Activated CD8-positive, alpha-beta T cell treated with anti-CD3 and anti-CD28 coated beads for 36 hours (primary cell): Measurements from ENCODE around the gene KRT13. TPM values are rescaled to one million over a fixed set of nuclear protein-coding genes. Genes with fewer than 3 reads are reported as not detected.

Experiments used
- ATAC-seq: fragments of 200-7000 bp; cut with Tn5 transposase; one replicate; pipeline ENCODE4 v1.10.0; 2021; ENCODE audit warnings: mild to moderate bottlenecking, moderate library complexity
- CTCF ChIA-PET: fragments of 350-600 bp; sonication (Branson Sonifier 250); formaldehyde crosslinking; loops from one replicate; lab custom pipeline; 2021; ENCODE audit warnings: antibody characterized with exemption; lab: Charles Lee
- POLR2A ChIA-PET: fragments of 350-600 bp; sonication (Branson Sonifier 250); formaldehyde crosslinking; loops from one replicate; lab custom pipeline; 2021; ENCODE audit warnings: antibody characterized with exemption; lab: Charles Lee
- DNase-seq: peaks from one replicate; pipeline ENCODE4 v3.0.0-alpha.2; 2020
- H3K27ac Mint-ChIP-seq: one replicate; pipeline ENCODE4 v1.8.0; 2021; ENCODE audit warnings: mild to moderate bottlenecking, mixed read lengths
- H3K27me3 Mint-ChIP-seq: one replicate; pipeline ENCODE4 v1.8.0; 2021; ENCODE audit warnings: mixed read lengths
- H3K36me3 Mint-ChIP-seq: one replicate; pipeline ENCODE4 v1.8.0; 2021; ENCODE audit warnings: low read depth, mixed read lengths
- H3K4me1 Mint-ChIP-seq: one replicate; pipeline ENCODE4 v1.8.0; 2021; ENCODE audit warnings: low read depth, mixed read lengths
- H3K4me3 Mint-ChIP-seq: one replicate; pipeline ENCODE4 v1.8.0; 2021; ENCODE audit warnings: mild to moderate bottlenecking, moderate library complexity, mixed read lengths
- H3K9me3 Mint-ChIP-seq: one replicate; pipeline ENCODE4 v1.8.0; 2021; ENCODE audit warnings: mixed read lengths
- CTCF ChIP-seq: fragments of 200-600 bp; IDR thresholded peaks from one replicate; pipeline ENCODE4 v1.8.0; 2022; ENCODE audit warnings: antibody characterized with exemption, mild to moderate bottlenecking
- intact Hi-C: fragments of 100-400 bp; cut with micrococcal nuclease; formaldehyde crosslinking; loops from one replicate; pipeline ENCODE4 v1.10.0; 2022
- total RNA-seq, 2 experiments: library from RNA; stranded (reverse); gene quantifications; one replicate each; pipeline ENCODE4 v1.2.3, GENCODE V29; 2021

The KRT13 gene
- total RNA-seq, 2 experiments from 2014 or later, result not detected

- ATAC-seq, result no peak
- intact Hi-C loops, result no loop called here
- ChIA-PET POLR2A (no interaction called here), CTCF (interaction anchor here (1.5 to 8.2 kb wide), 5 partner anchors 13 to 696 kb away, joined by 3 to 190 read pairs (median 45); no protein-coding TSS in a partner anchor)
- no peaks in the 10 kb centered on the region for H3K36me3 Mint-ChIP-seq
- H3K9me3 Mint-ChIP-seq, result peaks cover 10% of the 10 kb centered on the region
- no peak overlapping the region for H3K27ac Mint-ChIP-seq
- no peak for DNase-seq
- H3K27me3 Mint-ChIP-seq, result peaks cover 4% of the 10 kb centered on the region
- TF ChIP-seq CTCF, result no peak
- peaks cover 20% of the 10 kb centered on the region for H3K4me1 Mint-ChIP-seq
- H3K4me3 Mint-ChIP-seq, result no peak overlapping the region
Observed at GRCh38 chr17:41551365-41551764, 46.0 kb upstream of the KRT13 start.

- no peak for TF ChIP-seq CTCF
- no peak for ATAC-seq
- Mint-ChIP-seq H3K27me3 (peaks cover 2% of the 10 kb centered on the region), H3K36me3 (no peaks in the 10 kb centered on the region), H3K4me1 (peaks cover 20% of the 10 kb centered on the region), H3K27ac (no peak overlapping the region), H3K4me3 (no peak overlapping the region), H3K9me3 (peaks cover 10% of the 10 kb centered on the region)
- intact Hi-C loops, result loop anchor here (1.0 kb wide), 1 partner anchor 99 kb away; no protein-coding TSS in a partner anchor
- no peak for DNase-seq
- POLR2A ChIA-PET, result interaction anchor here (1.0 to 3.5 kb wide), 3 partner anchors 64 to 101 kb away, joined by 3 to 16 read pairs (median 3); no protein-coding TSS in a partner anchor
- CTCF ChIA-PET, result interaction anchor here (0.7 to 8.2 kb wide), 70 partner anchors 9 to 934 kb away, joined by 3 to 190 read pairs (median 5); partner anchors contain the start of genes JUP, KRT13, KRT14 and KRT17
Observed at GRCh38 chr17:41549596-41550039, 44.2 kb upstream of the KRT13 start.

GRCh38 chr17:41548844-41549595, 43.6 kb upstream of the KRT13 start:
- CTCF ChIA-PET, result interaction anchor here (0.6 to 8.2 kb wide), 88 partner anchors 9 to 934 kb away, joined by 3 to 190 read pairs (median 4); partner anchors contain the start of genes JUP, KRT13, KRT14 and KRT17
- TF ChIP-seq CTCF, result peak; percentile 98
- Mint-ChIP-seq H3K27me3 (peaks cover 2% of the 10 kb centered on the region), H3K9me3 (peaks cover 10% of the 10 kb centered on the region), H3K4me3 (peak overlapping the region; percentile 24), H3K36me3 (no peaks in the 10 kb centered on the region), H3K4me1 (peaks cover 20% of the 10 kb centered on the region), H3K27ac (peak overlapping the region; percentile 70)
- intact Hi-C loops, result loop anchor here (1.0 kb wide), 1 partner anchor 99 kb away; no protein-coding TSS in a partner anchor
- POLR2A ChIA-PET, result interaction anchor here (1.0 to 3.5 kb wide), 5 partner anchors 10 to 117 kb away, joined by 3 to 16 read pairs (median 3); no protein-coding TSS in a partner anchor
- ATAC-seq, result peak; percentile 86
- DNase-seq, result peak; percentile 93

- Mint-ChIP-seq H3K4me1 (peaks cover 20% of the 10 kb centered on the region), H3K9me3 (peaks cover 10% of the 10 kb centered on the region), H3K27ac (no peak overlapping the region), H3K36me3 (no peaks in the 10 kb centered on the region), H3K27me3 (peaks cover 2% of the 10 kb centered on the region), H3K4me3 (no peak overlapping the region)
- ATAC-seq (peak; percentile 81), DNase-seq (peak; percentile 90)
- CTCF ChIA-PET, result interaction anchor here (0.6 to 8.2 kb wide), 68 partner anchors 8 to 933 kb away, joined by 3 to 190 read pairs (median 5); partner anchors contain the start of genes JUP, KRT13, KRT14 and KRT19
- POLR2A ChIA-PET, result interaction anchor here (1.1 to 3.5 kb wide), 3 partner anchors 11 to 118 kb away, joined by 3 to 16 read pairs (median 4); no protein-coding TSS in a partner anchor
- no peak for TF ChIP-seq CTCF
- intact Hi-C loops, result no loop called here
Observed at GRCh38 chr17:41547921-41548843, 42.8 kb upstream of the KRT13 start.
